HepG2 (cell line): ENCODE results near the gene PARP3. TPM values are rescaled to one million over a fixed set of nuclear protein-coding genes. Genes with fewer than 3 reads are reported as not detected.

ENCODE experiments used
- CHD2 ChIP-seq: IDR thresholded peaks from 2 replicates; pipeline ENCODE4 v1.6.1; 2011; ENCODE audit warnings: low read depth, low read length, improper control_type of control experiment
- CREB3 ChIP-seq: sonication (generic); formaldehyde crosslinking; IDR thresholded peaks from 2 replicates; pipeline ENCODE4 v1.5.0; 2020; ENCODE audit warnings: missing genetic modification reagents
- FOXP1 ChIP-seq, 2 experiments: fragments of 450-650 bp in 1 of 2; IDR thresholded peaks; 2 replicates each; pipeline ENCODE4 v1.6.1; 2017 to 2018; ENCODE audit warnings: antibody characterized with exemption in 1 of 2
- MED13 ChIP-seq: sonication (generic); formaldehyde crosslinking; IDR thresholded peaks from 2 replicates; pipeline ENCODE4 v1.5.0; 2020; ENCODE audit warnings: missing genetic modification reagents
- MED8 ChIP-seq: sonication (generic); formaldehyde crosslinking; IDR thresholded peaks from 2 replicates; pipeline ENCODE4 v1.8.1; 2023; ENCODE audit warnings: mild to moderate bottlenecking, missing genetic modification reagents; ENCODE audit not compliant: insufficient replicate concordance
- MTA3 ChIP-seq: sonication (generic); formaldehyde crosslinking; IDR thresholded peaks from 2 replicates; pipeline ENCODE4 v1.4.0; 2020; ENCODE audit warnings: missing genetic modification reagents
- MTERF4 ChIP-seq: sonication (generic); formaldehyde crosslinking; IDR thresholded peaks from 2 replicates; pipeline ENCODE4 v1.8.0; 2023; ENCODE audit warnings: mild to moderate bottlenecking, missing genetic modification reagents
- PHF8 ChIP-seq: sonication (generic); formaldehyde crosslinking; IDR thresholded peaks from 2 replicates; pipeline ENCODE4 v1.5.0; 2020; ENCODE audit warnings: missing genetic modification reagents
- PREB ChIP-seq: sonication (generic); formaldehyde crosslinking; IDR thresholded peaks from 2 replicates; pipeline ENCODE4 v1.4.0; 2020; ENCODE audit warnings: missing genetic modification reagents
- RFX5 ChIP-seq: IDR thresholded peaks from 2 replicates; pipeline ENCODE4 v1.6.1; 2011; ENCODE audit warnings: low read depth, low read length, improper control_type of control experiment
- SOX13 ChIP-seq, 3 experiments: fragments of 450-650 bp in 1 of 3; sonication (generic) in 1 of 3; formaldehyde crosslinking in 1 of 3; IDR thresholded peaks in 2 of 3; conservative IDR thresholded peaks in 1 of 3; 2 replicates each; pipeline versions ENCODE4 v1.5.0 to v1.6.1; 2016 to 2020; ENCODE audit warnings: antibody characterized with exemption in 1 of 3, mild to moderate bottlenecking in 1 of 3, missing compliant biosample characterization in 1 of 3, missing genetic modification reagents in 1 of 3, moderate library complexity in 1 of 3
- SOX5 ChIP-seq: IDR thresholded peaks from 2 replicates; pipeline ENCODE4 v1.6.1; 2016; ENCODE audit warnings: borderline replicate concordance
- ZBTB1 ChIP-seq: sonication (generic); formaldehyde crosslinking; IDR thresholded peaks from 2 replicates; pipeline ENCODE4 v1.4.0; 2020; ENCODE audit warnings: missing genetic modification reagents, borderline replicate concordance
- ZBTB21 ChIP-seq: sonication (generic); formaldehyde crosslinking; IDR thresholded peaks from 2 replicates; pipeline ENCODE4 v1.4.0; 2020; ENCODE audit warnings: missing genetic modification reagents
- ZNF160 ChIP-seq: sonication (generic); formaldehyde crosslinking; IDR thresholded peaks from 2 replicates; pipeline ENCODE4 v1.8.0; 2022; ENCODE audit warnings: mild to moderate bottlenecking, inconsistent platforms, missing genetic modification reagents
- ZNF180 ChIP-seq: sonication (generic); formaldehyde crosslinking; IDR thresholded peaks from 2 replicates; pipeline ENCODE4 v1.4.0; 2020; ENCODE audit warnings: low read depth, missing genetic modification reagents, borderline replicate concordance
- ZNF205 ChIP-seq: IDR thresholded peaks from 2 replicates; pipeline ENCODE4 v1.6.1; 2018; ENCODE audit warnings: missing biosample characterization, missing genetic modification reagents
- ZNF230 ChIP-seq: sonication (generic); formaldehyde crosslinking; IDR thresholded peaks from 2 replicates; pipeline ENCODE4 v1.4.0; 2020; ENCODE audit warnings: mild to moderate bottlenecking, missing genetic modification reagents
- ZNF280B ChIP-seq: sonication (generic); formaldehyde crosslinking; IDR thresholded peaks from 2 replicates; pipeline ENCODE4 v1.5.0; 2020; ENCODE audit warnings: missing genetic modification reagents, mild to moderate bottlenecking, borderline replicate concordance
- ZNF282 ChIP-seq: fragments of 450-650 bp; IDR thresholded peaks from 2 replicates; pipeline ENCODE4 v1.6.1; 2018; ENCODE audit not compliant: partially characterized antibody
- ZNF350 ChIP-seq: sonication (generic); formaldehyde crosslinking; IDR thresholded peaks from 2 replicates; pipeline ENCODE4 v1.4.0; 2020; ENCODE audit warnings: mild to moderate bottlenecking, low read depth, missing genetic modification reagents, borderline replicate concordance
- ZNF543 ChIP-seq: sonication (generic); formaldehyde crosslinking; IDR thresholded peaks from 2 replicates; pipeline ENCODE4 v1.4.0; 2020; ENCODE audit warnings: mild to moderate bottlenecking, missing genetic modification reagents
- ZNF563 ChIP-seq: sonication (generic); formaldehyde crosslinking; IDR thresholded peaks from 2 replicates; pipeline ENCODE4 v1.8.0; 2022; ENCODE audit warnings: mild to moderate bottlenecking, moderate library complexity, missing genetic modification reagents
- ZNF784 ChIP-seq: sonication (generic); formaldehyde crosslinking; IDR thresholded peaks from 2 replicates; pipeline ENCODE4 v1.5.1; 2020; ENCODE audit warnings: missing genetic modification reagents, mild to moderate bottlenecking, borderline replicate concordance
- polyA plus RNA-seq, 8 experiments: library from polyadenylated mRNA; depleted of rRNA in 3 of 8; stranded (reverse) in 7 of 8; unstranded in 1 of 8; fragments of >200 nt; fragmentation: Illumina TruSeq in 4 of 8; extraction: Trizol in 4 of 8; gene quantifications; 2 replicates each; pipeline versions ENCODE4 v1.2.1 to v1.2.3, GENCODE V29; 2011 to 2016; ENCODE audit warnings: low read depth in 4 of 8, missing spikeins in 1 of 8, mixed read lengths in 1 of 8; ENCODE audit not compliant: insufficient read depth in 1 of 8
- total RNA-seq, 5 experiments: library from RNA; depleted of rRNA; stranded (reverse); fragments of >200 nt; fragmentation: Illumina TruSeq; extraction: Trizol; gene quantifications; 2 replicates each; pipeline ENCODE4 v1.2.3, GENCODE V29; 2016; ENCODE audit warnings: low read depth in 1 of 5

PARP3 gene
- total and polyA plus RNA-seq, 2 of the 13 experiments (the other 11 are each of a cell fraction or from before 2014, with no cell fraction given): 11.2 to 21.5 TPM

GRCh38 chr3:51982838-51983577 lies 40.8 kb downstream of the PARP3 start, which contains the start of gene ACY1 (continued):
- TF ChIP-seq ZBTB21 (no peak), ZNF280B (no peak), PREB (CRISPR knock-in tag) (no peak), RFX5 (no peak), ZNF543 (peak; percentile 93), FOXP1 (IDR thresholded peaks at IDR 0.05) (no peak), FOXP1 (CRISPR knock-in tag; IDR thresholded peaks at IDR 0.05) (peak; percentile 17; the same call in 1 of the 2 replicates), MTA3 (CRISPR knock-in tag) (no peak), SOX13 (IDR thresholded peaks at IDR 0.05) (peak; percentile 24; the same call in 1 of the 2 replicates), SOX13 (CRISPR knock-in tag; conservative IDR thresholded peaks at IDR 0.05 in 1 of 2, IDR thresholded peaks at IDR 0.05 in 1 of 2) (peak in 1 of 2 experiments; percentile 70; a peak in 2 of 4 replicates), CHD2 (peak; percentile 53), SOX5 (CRISPR knock-in tag) (peak; percentile 71), ZNF230 (peak; percentile 83), ZNF282 (no peak), CREB3 (CRISPR knock-in tag) (peak; percentile 65; the same call in 1 of the 2 replicates), PHF8 (CRISPR knock-in tag) (peak; percentile 66), ZNF350 (peak; percentile 82), ZNF205 (peak; percentile 41; the same call in 1 of the 2 replicates), ZNF563 (CRISPR knock-in tag) (no peak; the same call in 1 of the 2 replicates), MED13 (peak; percentile 76; the same call in 1 of the 2 replicates), ZNF784 (CRISPR knock-in tag) (peak; percentile 71; the same call in 1 of the 2 replicates), ZNF180 (CRISPR knock-in tag) (no peak), MED8 (peak; percentile 36), MTERF4 (CRISPR knock-in tag) (no peak), ZNF160 (CRISPR knock-in tag) (peak; percentile 82), ZBTB1 (CRISPR knock-in tag) (no peak)
